NCI-H1417 treated with DMSO at 0.1 percent for 48 hours (cell line): ENCODE measurements around the gene DDX43.
"Not testable (repeated sequence)": the region's sequence is repeated elsewhere in the genome, so short reads cannot be mapped to it uniquely, and the experiment has no call there.

Experiments
- DNase-seq: peaks from one replicate; lab custom pipeline; 2025; lab: John Stamatoyannopoulos, UW

Gene DDX43

GRCh38 chr6:73388800-73389512, 5.7 kb upstream of the DDX43 start:
- no peak for DNase-seq

- no peak for DNase-seq
These were observed 4.8 kb upstream of the DDX43 start for GRCh38 chr6:73389854-73390253.

- no peak for DNase-seq
These were observed 3.0 kb upstream of the DDX43 start for GRCh38 chr6:73391675-73392074.

GRCh38 chr6:73392188-73392587, 2.4 kb upstream of the DDX43 start:
- not testable (repeated sequence) for DNase-seq

GRCh38 chr6:73393278-73393677, 1.4 kb upstream of the DDX43 start:
- no peak for DNase-seq

- no peak for DNase-seq
These were observed 1.2 kb downstream of the DDX43 start for GRCh38 chr6:73395875-73396274.

GRCh38 chr6:73400656-73401055, 6.0 kb downstream of the DDX43 start:
- no peak for DNase-seq

GRCh38 chr6:73409395-73409794, 14.8 kb downstream of the DDX43 start:
- no peak for DNase-seq

- DNase-seq = no peak
These were observed 18.5 kb downstream of the DDX43 start for GRCh38 chr6:73413102-73413501.

- DNase-seq = no peak
These were observed 23.6 kb downstream of the DDX43 start for GRCh38 chr6:73418081-73418741.

- no peak for DNase-seq
These were observed 26.9 kb downstream of the DDX43 start for GRCh38 chr6:73421534-73421933.

- no peak for DNase-seq
These were observed 40.6 kb downstream of the DDX43 start for GRCh38 chr6:73435236-73435635.

GRCh38 chr6:73443555-73443954, 48.9 kb downstream of the DDX43 start:
- DNase-seq = no peak

- peak; percentile 17 for DNase-seq
These were observed 56.8 kb downstream of the DDX43 start for GRCh38 chr6:73451223-73452106.

GRCh38 chr6:73452107-73452461, 57.5 kb downstream of the DDX43 start, which contains the start of gene CGAS:
CGAS (minus strand) TSS chr6:73452297; CDS start chr6:73452181, 116 bp downstream.
- DNase-seq = no peak

- no peak for DNase-seq
These were observed 61.4 kb downstream of the DDX43 start for GRCh38 chr6:73455865-73456629.

GRCh38 chr6:73459474-73459873, 64.8 kb downstream of the DDX43 start:
- DNase-seq = not testable (repeated sequence)

- no peak for DNase-seq
These were observed 65.4 kb downstream of the DDX43 start for GRCh38 chr6:73460056-73460455.

GRCh38 chr6:73461537-73462350, 67.1 kb downstream of the DDX43 start, which contains the start of gene MTO1:
MTO1 (plus strand) TSS chr6:73461737; CDS start chr6:73461855, 118 bp downstream.
- peak; percentile 44 for DNase-seq
